Right ventricle myocardium inferior (tissue), 1 donor: ENCODE data around the gene PLA2G2F. TPM values are rescaled to one million over a fixed set of nuclear protein-coding genes. Genes with fewer than 3 reads are reported as not detected.

Experiments used
- ATAC-seq: fragments of 200-7000 bp; cut with Tn5 transposase; one replicate; pipeline ENCODE4 v1.9.1; 2020; ENCODE audit warnings: mild to moderate bottlenecking, moderate library complexity
- DNase-seq: peaks from one replicate; pipeline ENCODE4 v3.0.0; 2021; ENCODE audit errors: missing footprints
- intact Hi-C: fragments of 100-400 bp; cut with DNase I; formaldehyde crosslinking; loops from one replicate; pipeline ENCODE4 v1.11.0; 2022
- total RNA-seq: library from RNA; stranded (reverse); fragmentation: NEBNext Ultra II Directional; extraction: Animal tissue kit (Norgen Biotek cat#: 25700); gene quantifications from one replicate; pipeline ENCODE4 v1.2.1, GENCODE V29; 2021
- donor health status: DM: no; HTN: yes; CAD: no; lungs with severe emphysema.

The PLA2G2F gene
- total RNA-seq, 1 donor from 2014 or later: not detected

DNA sequence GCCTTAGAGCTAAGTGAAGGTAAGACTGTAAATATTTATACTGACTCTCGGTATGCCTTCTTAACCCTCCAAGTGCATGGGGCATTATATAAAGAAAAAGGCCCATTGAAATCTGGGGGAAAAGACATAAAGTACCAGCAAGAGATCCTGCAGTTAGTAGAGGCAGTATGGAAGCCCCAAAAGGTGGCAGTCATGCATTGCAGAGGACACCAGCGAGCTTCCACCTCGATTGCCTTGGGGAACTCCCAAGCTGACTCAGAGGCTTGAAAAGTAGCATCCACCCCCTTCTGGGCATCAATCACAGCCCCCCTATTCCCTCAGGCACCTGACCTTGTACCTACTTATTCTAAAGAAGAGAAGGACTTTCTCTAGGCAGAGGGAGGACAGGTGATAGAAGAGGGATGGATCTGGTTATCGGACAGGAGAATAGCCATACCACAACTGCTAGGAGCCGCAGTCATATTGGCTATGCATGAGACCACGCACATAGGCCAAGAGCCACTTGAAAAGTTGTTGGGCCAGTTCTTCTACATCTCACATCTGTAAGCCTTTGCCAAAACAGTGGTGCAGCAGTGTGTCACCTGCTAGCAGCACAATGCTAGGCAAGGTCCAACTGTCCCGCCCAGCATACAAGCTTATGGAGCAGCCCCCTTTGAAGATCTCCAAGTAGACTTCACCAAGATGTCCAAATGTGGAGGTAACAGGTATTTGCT, 19.4 kb downstream of the PLA2G2F start:
- intact Hi-C loops: no loop called here
- ATAC-seq (no peak), DNase-seq (no peak)

DNA sequence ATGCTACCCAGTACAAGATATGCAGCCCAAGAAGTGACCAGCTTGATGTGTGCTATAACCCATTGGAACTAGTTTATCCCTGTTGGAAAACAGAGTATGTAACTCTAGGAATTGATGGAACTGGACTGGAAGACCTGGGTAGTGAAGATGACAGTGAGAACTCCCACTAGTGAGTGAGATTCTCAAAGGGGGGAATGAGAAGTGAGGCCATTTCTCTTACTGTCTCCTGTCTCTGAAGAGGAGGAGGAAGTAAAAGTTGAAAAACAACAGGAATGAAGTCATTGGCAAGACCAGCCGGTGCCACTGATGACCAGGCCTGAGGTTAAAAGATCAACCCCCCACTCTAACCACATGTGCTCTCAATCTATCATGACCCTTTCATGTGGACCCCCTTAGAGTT, 20.9 kb downstream of the PLA2G2F start:
- DNase-seq (no peak), ATAC-seq (no peak)
- intact Hi-C loops: no loop called here

DNA sequence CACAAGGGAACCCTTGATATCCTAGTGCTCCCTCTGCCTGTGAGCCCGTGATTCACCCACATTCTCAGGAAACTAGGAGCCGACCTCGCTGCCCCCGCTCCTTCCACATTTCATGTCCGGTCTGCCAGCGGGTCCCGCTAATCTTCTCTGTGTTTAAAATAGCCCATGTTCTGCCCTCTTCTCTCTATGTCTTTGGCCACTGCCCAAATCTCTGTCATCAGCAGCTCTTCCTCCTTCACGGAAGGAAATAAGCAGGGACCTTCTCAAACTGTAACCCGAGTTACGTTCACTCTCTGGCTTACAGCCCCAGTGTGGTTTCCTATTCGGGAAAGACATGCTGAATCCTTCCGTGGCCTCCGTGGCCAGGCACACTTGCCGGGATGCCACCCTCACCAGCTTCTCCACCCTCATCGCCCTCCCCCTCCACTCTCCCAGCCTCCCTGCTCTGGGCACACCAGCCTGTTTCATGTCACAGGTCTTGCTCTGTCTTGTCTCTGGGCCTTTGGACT, 25.6 kb downstream of the PLA2G2F start:
- DNase-seq (no peak), ATAC-seq (peak; percentile 60)
- intact Hi-C loops: loop anchor here (2.0 kb wide), 1 partner anchor 30 kb away; no protein-coding TSS in a partner anchor

DNA sequence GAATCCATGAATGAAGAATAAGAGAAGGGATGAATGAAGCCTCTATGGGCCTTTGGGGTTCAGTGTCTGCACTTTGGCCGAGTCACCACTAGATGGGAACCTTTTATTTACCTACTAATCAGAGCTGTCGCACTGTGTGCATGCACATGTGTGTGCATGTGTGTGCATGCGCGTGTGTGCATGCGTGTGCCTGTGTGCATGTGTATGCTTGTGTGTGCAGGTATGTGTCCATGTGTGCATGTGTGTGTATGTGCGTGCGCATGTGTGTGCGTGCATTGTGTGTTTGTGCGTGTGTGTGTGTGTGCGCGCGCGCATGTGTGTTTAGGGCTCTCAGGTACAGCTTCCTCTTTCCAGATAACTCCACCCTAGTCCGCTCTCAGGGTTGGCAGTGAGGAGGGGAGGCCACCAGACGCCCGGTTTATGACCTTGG, 26.4 kb downstream of the PLA2G2F start:
- ATAC-seq (no peak), DNase-seq (no peak)
- intact Hi-C loops: loop anchor here (2.0 kb wide), 1 partner anchor 29 kb away; no protein-coding TSS in a partner anchor

DNA sequence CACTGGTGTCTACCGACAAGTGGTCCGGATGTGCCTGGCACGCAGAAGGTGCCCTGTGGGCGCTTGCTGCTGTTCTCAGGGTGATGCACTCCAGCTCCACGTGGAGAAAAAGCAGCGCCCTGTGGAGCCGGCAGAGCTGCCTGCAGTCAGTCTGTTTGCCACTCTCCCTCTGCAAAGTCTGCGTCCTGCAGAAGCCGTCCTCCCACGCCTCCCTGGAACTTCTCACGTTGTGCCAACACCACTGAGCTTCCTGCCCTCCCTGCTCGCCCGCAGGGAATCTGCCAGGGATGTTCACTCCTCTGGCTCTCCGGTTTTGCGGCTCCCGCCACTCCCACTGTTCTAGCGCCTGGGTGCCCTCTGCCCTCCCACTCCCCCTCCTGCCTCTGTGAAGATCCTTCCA, 26.9 kb downstream of the PLA2G2F start:
- intact Hi-C loops: no loop called here
- ATAC-seq (no peak), DNase-seq (no peak)

DNA sequence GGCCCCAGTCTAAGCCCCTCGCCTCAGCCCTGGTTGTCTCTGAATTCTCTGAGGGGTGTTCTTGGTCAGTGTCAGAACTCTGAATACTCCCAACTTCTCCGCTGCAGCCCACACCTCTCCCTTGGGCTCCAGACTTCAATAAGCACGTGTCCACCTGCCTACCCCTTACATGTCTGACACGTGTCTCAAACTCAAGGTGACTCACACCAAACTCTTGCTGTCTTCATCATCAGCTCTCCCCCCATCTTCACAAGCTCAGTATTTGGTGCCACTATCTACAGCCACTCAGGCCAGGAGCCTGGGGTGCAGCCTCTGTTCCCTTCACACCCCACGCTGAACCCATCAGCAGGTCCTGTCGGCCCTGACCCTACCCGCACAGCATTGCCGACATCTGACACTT, 28.0 kb downstream of the PLA2G2F start:
- intact Hi-C loops: no loop called here

DNA sequence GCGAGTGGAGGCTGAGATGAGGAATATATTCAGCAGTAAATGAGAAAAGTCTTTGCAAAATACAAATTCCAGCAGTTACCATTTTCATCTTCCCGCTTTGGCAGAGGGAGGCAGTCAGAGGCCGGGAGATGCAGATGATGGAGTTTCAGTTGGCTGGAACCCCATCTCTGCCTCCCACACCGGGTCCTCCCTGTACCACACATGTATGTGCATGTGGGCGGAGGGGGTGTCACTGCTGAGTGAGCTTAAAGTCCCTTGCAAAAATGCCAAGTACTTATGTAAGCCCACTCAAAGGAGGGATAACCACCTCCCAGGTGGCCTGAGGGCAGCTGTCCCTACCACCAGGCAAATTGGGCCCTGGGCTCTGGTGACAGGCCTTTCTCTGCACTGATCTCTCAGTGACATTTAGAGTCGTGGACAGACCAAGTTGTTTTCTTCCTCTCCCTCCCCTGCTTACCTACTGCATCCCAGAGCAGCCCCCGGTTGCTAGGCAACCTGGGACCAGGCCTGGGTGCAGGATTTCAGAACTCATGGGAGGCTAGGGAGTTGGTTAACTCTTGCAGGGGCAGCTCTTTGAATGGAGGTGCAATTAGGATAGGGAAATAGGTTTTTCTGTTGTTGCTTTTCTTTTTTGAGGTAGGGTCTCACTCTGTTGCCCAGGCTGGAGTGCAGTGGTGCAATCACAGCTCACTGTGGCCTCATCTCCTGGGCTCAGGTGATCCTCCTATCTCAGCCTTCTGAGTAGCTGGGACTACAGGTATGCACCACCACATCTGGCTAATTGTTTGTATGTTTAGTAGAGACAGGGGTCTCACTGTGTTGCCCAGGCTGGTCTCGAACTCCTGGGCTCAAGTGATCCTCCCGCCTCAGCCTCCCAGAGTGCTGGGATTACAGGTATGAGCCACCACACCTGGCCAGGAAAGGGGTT, 29.7 kb downstream of the PLA2G2F start:
- no peak for ATAC-seq
- intact Hi-C loops: no loop called here
- DNase-seq: no peak

More for the DNA sequence above, 28.0 kb downstream of the PLA2G2F start:
- ATAC-seq (no peak), DNase-seq (no peak)

DNA sequence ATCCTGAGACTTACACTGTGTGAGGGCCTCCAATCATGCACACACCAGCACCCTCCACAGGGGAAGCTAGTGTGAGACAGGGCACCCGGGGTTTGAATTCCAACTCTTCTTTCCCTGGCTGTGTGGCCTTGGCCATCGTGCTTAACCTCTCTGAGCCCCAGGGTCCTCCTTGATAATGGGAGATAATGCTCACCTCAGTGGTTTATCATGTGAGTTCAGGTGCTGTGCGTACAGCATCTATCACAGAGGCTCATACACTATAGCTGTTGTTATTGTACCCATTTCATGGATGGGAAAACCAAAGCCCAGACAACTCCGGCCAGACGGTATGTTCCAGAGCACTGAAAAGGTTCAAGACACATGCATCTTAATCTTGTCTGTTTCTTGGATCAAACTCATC, 30.8 kb downstream of the PLA2G2F start:
- intact Hi-C loops: no loop called here
- DNase-seq (no peak), ATAC-seq (no peak)

DNA sequence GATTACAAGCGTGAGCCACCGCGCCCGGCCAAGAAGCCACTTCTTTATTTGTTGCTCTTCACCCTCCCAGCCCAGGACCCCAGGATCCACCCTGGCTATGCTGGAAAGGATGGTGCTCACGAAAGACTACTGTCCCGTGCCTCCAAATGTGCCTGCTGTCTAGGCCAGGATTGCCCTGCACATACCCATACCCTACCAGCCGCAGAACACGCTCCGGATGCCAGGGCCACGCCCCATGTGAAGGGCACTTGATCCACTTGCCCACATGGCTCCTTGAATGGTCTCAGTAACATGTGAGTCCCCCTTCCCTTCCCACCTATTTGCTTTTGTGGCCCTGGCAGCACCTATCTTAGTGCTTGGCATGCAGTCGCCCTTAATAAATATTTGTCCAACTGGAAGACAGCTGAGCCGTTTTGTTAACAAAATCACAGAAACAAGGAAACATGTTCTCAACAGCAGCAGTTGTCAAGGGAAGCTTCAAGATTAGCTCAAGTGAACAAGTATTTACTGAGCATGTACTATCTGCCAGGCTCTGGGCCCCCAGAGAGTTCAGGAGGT, 33.0 kb downstream of the PLA2G2F start:
- no peak for ATAC-seq
- DNase-seq: no peak
- intact Hi-C loops: no loop called here

DNA sequence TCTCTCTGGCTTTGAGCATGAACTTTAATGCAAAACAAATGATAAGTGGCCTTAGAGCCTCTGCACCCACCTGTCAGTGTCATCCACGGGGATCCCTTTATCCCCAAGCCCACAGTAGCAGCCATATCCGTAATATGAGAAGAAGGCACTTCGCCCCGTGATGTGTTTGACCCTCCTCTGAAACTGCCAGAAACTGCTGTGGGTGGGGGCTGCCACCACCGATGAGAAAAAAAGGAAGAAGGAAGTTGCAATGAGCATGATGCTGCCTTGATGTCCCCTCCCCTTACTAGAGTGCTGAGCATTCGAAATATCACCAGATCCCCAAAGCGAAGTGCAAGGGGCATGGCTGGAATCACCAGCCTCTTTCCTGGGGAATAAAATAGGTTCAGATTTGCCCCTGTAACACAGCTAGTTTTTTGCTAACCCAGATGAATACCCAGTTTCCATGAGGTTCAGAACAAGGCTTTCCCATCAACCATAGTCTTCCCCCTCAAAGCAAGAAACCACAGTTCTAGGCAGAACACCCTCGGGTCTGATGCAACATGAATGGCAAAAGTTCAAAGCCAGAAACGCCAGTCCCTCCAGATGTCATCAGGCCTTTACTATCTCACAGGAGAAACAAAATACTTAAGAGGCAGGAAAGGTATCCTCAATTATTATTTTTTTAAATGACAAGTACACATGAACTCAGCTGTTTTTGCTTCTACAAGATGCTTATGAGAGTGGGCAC, 36.0 kb downstream of the PLA2G2F start:
- intact Hi-C loops: no loop called here
- DNase-seq (no peak), ATAC-seq (peak; percentile 20)

DNA sequence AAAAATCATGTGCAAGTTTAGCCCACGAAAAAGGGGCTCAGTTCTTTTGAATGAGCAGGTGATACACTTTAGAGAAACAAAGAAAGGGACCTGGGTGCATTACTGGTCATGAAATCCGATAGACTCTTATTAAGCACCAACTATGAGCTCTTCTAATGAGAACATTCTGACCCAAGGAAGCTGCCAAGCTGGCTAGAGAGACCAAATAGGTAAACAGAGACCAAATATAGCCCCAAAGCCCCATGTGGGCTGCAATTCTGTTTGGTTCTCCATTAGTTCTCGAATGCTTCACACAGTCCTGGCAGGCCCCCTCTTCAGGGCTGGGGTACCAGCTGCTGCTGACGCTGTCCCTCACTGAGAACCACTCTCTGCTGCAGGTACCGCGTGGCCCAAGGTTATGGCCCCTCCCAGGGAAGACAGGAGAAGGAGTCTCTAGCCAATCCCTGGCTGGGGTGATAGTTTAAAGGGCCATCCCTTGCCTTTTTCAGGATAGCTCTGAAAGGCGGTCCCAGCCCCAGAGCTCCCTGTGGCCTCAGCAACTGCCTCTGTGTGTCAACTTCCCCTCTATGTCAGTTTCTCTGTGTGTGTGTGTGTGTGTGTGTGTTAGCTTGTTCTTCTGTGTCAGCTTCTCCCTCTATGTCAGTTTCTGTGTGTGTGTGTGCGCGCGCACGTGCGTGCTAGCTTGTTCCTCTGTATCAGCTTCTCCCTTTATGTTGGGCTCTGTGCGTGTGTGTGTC, 39.7 kb downstream of the PLA2G2F start:
- intact Hi-C loops: no loop called here
- DNase-seq (no peak), ATAC-seq (peak; percentile 21)

DNA sequence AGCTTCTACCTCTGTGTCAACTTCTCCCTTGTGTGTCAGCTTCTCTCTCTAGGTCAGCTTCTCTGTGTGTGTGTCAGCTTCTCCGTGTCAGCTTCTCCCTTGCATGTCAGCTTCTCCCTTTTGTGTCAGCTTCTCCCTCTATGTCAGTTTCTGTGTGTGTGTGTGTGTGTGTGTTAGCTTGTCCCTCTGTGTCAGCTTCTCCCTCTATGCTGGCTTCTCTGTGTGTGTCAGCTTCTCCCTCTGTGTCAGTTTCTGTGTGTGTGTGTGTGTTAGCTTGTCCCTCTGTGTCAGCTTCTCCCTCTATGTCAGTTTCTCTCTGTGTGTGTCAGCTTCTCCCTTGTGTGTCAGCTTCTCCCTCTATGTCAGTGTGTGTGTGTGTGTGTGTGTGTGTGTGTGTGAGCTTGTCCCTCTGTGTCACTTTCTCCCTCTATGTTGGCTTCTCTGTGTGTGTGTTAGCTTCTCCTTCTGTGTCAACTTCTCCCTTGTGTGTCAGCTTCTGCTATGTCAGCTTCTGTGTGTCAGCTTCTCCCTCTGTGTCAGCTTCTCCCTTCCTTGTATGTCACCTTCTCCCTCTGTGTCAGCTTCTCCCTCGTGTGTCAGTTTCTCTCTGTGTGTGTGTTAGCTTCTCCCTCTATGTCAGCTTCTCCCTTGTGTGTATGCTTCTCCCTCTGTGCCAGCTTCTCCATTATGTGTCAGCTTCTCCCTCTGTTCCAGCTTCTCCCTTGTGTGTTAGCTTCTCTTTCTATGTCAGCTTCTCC, 40.4 kb downstream of the PLA2G2F start:
- DNase-seq (no peak), ATAC-seq (no peak)
- intact Hi-C loops: no loop called here

DNA sequence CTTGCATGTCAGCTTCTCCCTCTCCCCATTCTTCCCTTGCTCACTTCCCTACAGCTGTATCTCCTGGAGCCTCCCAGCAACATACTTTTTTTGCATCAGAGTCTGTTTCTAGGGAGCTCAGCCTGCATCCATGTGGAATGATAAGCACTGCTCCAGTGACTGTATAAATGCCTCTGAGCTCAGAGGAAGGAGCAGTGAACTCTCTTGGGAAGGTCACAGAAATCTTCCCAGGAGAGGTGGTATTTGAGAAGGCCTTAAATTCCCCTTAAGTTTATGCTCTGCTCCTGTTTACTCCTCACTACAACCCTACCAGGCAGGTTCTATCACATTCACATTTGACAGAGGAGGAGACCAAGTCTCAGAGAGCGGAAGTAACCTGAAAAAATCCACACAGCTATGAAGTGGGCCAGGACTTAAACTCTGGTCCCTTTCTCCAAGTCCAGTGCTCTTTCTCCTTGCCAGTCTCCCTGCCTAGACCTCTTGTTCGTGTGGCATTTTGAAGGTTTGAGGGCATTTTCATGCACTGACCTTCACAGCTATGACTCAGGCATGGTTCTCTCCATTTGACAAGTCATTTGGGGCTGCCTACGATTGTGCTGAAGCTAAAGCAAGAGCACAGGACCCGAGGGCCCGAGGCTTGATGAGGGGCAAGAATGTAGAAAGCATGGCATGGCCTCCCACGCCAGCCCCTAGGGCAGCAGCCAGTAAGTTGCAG, 41.2 kb downstream of the PLA2G2F start:
- no peak for DNase-seq
- ATAC-seq: no peak
- intact Hi-C loops: no loop called here

DNA sequence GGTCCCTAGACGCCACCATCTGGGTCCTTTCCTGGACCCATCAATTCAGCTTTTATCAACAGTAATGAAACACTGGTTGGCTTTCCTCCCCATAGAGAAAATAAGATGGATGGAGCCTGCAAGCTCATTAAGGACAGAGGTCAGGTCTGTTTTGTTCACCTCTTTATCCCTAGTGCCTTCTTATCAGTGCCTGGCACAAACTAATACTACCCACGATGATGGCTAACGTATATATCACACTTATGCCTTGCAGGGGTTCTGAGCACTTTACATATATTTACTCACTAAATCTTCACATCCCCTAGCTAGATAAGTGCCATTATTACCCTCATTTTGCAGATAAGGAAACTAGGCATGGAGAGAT, 41.7 kb downstream of the PLA2G2F start:
- ATAC-seq (no peak), DNase-seq (no peak)
- intact Hi-C loops: no loop called here

DNA sequence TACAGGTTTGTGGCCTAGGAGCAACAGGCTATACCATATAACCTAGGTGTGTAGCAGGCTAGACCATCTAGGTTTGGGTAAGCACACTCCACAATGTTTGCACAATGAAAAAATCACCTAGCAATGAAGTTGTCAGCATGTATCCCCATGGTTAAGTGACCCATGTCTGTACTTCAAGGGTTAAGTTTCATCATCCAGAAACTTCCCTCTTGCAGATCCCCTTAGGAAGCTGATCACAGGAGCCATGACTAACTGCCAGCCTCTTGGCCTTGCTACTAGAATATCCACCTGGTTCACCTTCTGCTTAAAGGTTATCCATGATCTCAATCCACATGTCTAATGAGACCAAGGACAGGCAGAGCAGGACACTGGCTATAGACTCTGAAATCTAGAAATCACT, 43.3 kb downstream of the PLA2G2F start:
- ATAC-seq (no peak), DNase-seq (no peak)
- intact Hi-C loops: no loop called here

DNA sequence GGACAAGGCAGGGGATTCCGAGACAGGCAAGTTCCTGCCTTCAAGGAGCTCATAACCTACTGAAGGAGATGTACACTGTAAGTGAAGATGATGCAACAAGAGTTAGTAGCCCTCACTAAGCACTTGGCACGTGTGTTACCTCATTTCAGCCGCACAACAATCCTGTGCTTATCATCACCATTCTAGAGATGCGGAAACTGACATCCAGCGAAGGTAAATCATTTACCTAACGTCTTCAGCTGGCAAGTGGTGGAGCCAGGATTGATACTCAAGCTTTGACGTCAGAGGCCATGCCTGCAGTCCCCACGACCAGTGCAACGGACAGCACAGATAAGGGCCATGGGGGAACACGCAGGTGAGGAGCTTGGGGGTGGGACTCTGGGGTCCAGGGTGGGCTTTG, 43.9 kb downstream of the PLA2G2F start:
- DNase-seq: no peak
- intact Hi-C loops: no loop called here
- no peak for ATAC-seq
